ENCODE results near the gene TBC1D10A. TPM values are rescaled to one million over a fixed set of nuclear protein-coding genes. Genes with fewer than 3 reads are reported as not detected.
A peak's percentile ranks its signal among the peaks of the same experiment; 100 is the strongest.

Gene TBC1D10A
- total RNA-seq, 2 donors from 2014 or later = 31.5 to 54.2 TPM

GRCh38 chr22:30304495-30305244 is 22.1 kb downstream of the TBC1D10A start:
- Histone ChIP-seq H3K36me3 (peaks cover 4% of the 10 kb centered on the region), H3K4me3 (peak overlapping the region; percentile 4), H3K4me1 (ENCODE audit: control insufficient read depth in 1 of 2, low read depth in 2 of 2) (peaks cover 68 to 88% of the 10 kb centered on the region in 2 donors), H3K9me3 (no peaks in the 10 kb centered on the region), H3K27me3 (replicated peaks; ENCODE audit: insufficient read depth) (no peaks in the 10 kb centered on the region), H3K27ac (peak overlapping the region; percentile 81 to 83)
- DNase-seq (ENCODE audit: low spot score) (no peak), ATAC-seq (ENCODE audit: insufficient number of reproducible peaks, low FRiP score, low read depth) (no peak)
- TF ChIP-seq CTCF (IDR thresholded peaks at IDR 0.05) = no peak

- no peaks in the 10 kb centered on the region for H3K9me3 ChIP-seq
- H3K36me3 ChIP-seq = peaks cover 21% of the 10 kb centered on the region
- ATAC-seq (ENCODE audit: insufficient number of reproducible peaks, low FRiP score, low read depth) (no peak), DNase-seq (ENCODE audit: low spot score) (no peak)
- no peak for TF ChIP-seq CTCF (IDR thresholded peaks at IDR 0.05)
- H3K27ac ChIP-seq = peak overlapping the region; percentile 81 to 83
- H3K4me3 ChIP-seq = no peak overlapping the region
- H3K4me1 ChIP-seq (ENCODE audit: control insufficient read depth in 1 of 2, low read depth in 2 of 2) = peaks cover 53 to 81% of the 10 kb centered on the region in 2 donors
- H3K27me3 ChIP-seq (replicated peaks; ENCODE audit: insufficient read depth) = no peaks in the 10 kb centered on the region
These were observed 24.0 kb downstream of the TBC1D10A start for GRCh38 chr22:30302810-30303138.

DNA sequence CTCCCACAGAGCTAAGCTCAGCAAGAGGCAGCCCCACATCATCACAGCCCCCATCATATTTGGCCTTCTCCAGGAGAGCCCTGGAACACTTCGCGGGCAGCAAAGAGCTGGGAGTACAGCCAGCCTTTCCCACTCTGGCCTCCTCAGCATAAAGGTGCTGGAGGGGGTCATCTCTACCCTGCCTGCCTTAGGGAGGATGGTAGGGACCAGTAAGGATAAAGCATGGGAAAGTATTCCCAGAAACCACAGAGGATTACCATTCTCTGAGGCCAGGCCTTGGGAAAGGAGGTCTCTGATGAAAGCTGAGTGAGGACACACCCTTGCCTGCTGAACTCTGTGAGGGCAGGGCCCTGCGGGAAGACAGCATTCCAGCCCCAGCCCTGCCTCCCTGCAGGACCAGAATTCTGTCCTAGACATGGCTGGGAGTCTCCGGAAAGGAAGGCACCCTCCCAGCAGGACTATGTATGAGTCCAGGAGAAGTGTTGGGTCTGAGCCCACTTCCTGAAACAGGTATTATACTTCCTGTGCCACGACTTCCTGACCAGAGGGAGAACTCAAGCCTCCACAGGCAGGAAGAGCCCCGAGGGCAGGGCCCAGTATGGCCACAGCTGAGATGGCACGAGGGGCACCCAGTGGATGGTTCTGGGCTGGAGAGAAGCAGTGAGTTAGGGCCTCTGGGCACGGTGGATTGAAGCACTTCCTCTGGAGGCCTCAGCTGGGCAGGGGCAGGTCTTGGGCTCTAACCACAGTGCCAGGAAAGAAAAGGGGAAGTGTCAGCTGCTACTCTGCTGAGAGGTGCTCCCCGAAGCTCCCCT is 24.5 kb downstream of the TBC1D10A start:
- Histone ChIP-seq H3K27me3 (replicated peaks; ENCODE audit: insufficient read depth) (no peaks in the 10 kb centered on the region), H3K9me3 (no peaks in the 10 kb centered on the region), H3K4me1 (ENCODE audit: control insufficient read depth in 1 of 2, low read depth in 2 of 2) (peaks cover 53 to 81% of the 10 kb centered on the region in 2 donors), H3K27ac (peak overlapping the region; percentile 81 to 83), H3K36me3 (peaks cover 27% of the 10 kb centered on the region), H3K4me3 (no peak overlapping the region)
- DNase-seq (ENCODE audit: low spot score) (no peak), ATAC-seq (ENCODE audit: insufficient number of reproducible peaks, low FRiP score, low read depth) (no peak)
- TF ChIP-seq CTCF (IDR thresholded peaks at IDR 0.05) = no peak

DNA sequence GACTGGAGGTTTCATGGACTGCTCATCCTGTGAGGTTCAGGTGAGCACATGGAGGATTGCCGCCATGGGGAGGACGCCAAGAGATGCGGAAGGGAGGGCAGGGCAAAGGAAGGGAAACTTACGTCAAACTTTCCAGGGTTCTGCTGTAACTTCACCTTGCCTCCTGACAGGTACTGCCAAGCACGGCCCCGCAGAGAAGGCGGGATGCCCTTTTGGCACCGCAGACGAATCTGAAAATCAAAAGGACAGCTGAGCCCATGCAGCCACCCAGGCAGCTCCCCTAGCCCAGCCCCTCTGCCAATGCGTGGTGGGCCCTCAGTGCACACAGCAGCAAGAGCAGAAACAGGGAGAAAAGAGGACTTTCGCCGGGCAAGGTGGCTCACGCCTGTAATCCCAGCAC is 27.4 kb downstream of the TBC1D10A start:
- Histone ChIP-seq H3K36me3 (peaks cover 55% of the 10 kb centered on the region), H3K4me1 (ENCODE audit: control insufficient read depth in 1 of 2, low read depth in 2 of 2) (peaks cover 26 to 55% of the 10 kb centered on the region in 2 donors), H3K27ac (peak overlapping the region in 1 of 2 donors; percentile 18), H3K27me3 (replicated peaks; ENCODE audit: insufficient read depth) (no peaks in the 10 kb centered on the region), H3K4me3 (no peak overlapping the region), H3K9me3 (no peaks in the 10 kb centered on the region)
- no peak for TF ChIP-seq CTCF (IDR thresholded peaks at IDR 0.05)
- ATAC-seq (ENCODE audit: insufficient number of reproducible peaks, low FRiP score, low read depth) (no peak), DNase-seq (ENCODE audit: low spot score) (no peak)

DNA sequence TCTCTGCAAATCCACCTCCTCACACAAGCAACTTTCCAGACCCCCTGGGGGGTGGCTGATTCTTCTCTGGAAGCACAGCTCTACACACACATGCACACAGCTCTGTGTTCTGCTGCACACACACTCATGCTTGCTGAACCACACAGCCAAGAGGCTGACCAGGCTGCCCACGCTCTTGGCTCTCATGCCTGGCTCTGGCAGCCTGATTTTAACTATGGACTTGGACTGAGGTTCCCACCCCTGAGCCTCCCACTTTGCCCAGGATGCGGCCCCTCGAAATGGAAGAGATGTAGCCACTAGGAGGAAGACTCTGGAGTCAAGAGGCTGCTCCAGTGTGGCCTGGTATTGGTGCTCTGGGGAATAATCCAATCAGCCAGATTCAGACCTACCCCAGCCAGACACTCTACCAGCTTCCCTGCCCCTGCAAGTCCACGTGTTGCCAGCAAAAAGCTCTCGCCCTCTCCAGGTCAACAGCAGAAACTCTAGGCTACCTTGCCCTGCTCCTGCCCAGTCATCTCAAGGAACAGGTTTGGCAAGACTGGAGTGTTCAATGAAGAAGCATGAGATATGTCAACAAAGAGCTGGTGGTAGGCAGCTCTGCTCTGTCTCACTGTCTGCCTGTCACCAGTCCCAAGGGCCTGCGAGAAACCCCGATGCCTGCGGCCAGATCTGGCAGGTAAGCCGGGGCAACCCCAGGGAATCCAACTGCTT is 28.6 kb downstream of the TBC1D10A start:
- DNase-seq (ENCODE audit: low spot score) (no peak), ATAC-seq (ENCODE audit: insufficient number of reproducible peaks, low FRiP score, low read depth) (no peak)
- Histone ChIP-seq H3K4me3 (no peak overlapping the region), H3K27me3 (replicated peaks; ENCODE audit: insufficient read depth) (no peaks in the 10 kb centered on the region), H3K27ac (peak overlapping the region in 1 of 2 donors; percentile 34), H3K4me1 (ENCODE audit: control insufficient read depth in 1 of 2, low read depth in 2 of 2) (peaks cover 16 to 43% of the 10 kb centered on the region in 2 donors), H3K36me3 (peaks cover 67% of the 10 kb centered on the region), H3K9me3 (no peaks in the 10 kb centered on the region)
- TF ChIP-seq CTCF (IDR thresholded peaks at IDR 0.05) = no peak
